GM19240 (cell line): ENCODE measurements around the gene SEPTIN10.
"Not testable (repeated sequence)": the region's sequence is repeated elsewhere in the genome, so short reads cannot be mapped to it uniquely, and the experiment has no call there.

Source experiments
- DNase-seq: peaks from one replicate; pipeline ENCODE4 v3.0.0; 2011; ENCODE audit warnings: low spot score; ENCODE audit not compliant: insufficient read length

SEPTIN10 gene

DNA sequence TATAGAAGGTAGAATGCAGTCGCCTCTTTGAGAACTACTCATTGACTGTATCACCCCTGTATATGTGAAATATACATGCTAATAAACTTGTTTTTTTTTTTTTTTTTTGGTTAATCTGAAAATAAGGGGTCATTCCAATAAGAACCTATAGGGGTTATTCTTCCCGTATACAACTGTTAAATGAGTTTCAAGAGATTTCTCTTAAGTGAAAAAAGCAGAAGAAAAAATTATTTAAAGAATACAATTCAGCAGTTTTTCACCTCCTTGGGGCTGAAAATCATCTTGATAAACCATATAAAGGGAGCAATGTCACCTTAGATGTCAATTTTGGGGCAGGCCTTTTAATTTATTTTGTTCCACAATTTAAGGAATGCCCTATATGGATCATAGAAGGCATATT lies 66.5 kb downstream of the SEPTIN10 start:
- DNase-seq: no peak

DNA sequence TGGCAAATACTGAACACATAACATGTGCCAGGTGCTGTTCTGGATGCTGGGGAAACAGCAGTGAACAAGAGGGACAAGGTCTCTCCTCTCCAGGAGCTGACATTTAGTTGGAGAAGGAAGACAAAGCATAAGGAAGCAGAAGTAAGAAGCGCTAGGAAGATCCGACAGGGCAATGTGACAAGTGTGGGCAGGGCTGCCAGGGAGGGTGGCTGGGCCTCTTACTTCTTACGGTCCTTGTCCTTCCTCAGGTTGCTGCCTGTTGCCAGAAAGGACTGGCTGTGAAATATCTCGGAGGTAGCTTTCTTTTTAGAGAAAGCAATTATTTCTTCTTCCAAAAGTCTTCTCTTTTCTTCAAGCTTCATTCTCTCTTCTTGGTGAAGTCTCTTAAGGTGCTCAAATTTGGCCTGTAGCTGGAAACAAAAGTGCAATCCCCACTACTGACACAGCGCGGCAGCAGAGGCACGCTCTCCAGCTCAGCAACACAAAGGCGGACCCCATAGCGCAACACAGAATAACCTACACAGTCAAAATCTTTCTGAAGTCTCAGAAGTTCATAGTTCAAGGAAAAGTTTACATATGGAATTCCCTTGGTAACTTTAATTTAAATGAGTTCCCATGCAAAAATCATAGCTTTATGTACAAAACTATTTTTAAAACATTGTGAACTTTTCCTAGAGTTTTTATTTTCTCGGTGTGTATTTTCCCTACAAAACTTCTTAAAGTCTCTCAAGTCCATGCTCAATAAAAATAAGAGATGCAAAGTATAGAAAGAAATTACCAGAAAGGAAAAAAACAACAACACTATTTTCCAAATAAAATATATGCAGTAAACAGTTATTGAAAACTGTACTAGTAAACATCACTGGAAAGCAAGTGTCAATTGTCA lies 67.7 kb downstream of the SEPTIN10 start:
- peak; percentile 18 for DNase-seq

DNA sequence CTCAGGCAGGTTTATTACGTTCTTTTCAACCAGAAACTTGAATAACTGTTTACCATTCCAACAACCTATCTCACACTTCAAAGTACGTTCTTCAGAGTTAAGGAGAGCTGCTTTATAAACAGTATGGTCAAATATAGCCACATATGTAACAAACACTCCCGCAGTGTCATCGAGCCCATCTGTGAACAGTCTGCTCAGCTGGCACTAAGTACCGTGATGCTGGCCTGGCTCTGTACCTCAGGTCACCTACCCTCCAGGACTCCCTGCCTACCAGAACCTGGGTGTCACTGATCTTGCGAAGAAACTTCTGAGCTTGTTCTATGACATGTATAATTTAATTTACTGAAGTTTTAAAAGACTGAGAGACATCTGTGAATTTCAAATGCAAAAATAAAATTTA lies 71.4 kb downstream of the SEPTIN10 start:
- DNase-seq: no peak

DNA sequence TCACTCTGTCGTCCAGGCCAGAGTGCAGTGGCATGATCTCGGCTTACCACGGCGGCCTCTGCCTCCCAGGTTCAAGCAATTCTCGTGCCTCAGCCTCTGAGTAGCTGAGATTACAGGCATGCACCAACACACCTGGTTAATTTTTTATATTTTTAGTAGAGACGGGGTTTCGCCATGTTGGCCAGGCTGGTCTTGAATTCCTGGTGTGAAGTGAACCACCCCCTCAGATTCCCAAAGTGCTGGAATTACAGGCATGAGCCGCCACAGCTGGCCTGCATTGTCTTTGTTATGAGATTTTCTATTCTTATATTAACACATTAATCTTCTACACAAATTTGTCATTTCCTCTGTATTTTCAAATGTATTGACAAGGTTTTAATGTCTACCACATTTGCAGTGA lies 75.2 kb downstream of the SEPTIN10 start:
- no peak for DNase-seq

DNA sequence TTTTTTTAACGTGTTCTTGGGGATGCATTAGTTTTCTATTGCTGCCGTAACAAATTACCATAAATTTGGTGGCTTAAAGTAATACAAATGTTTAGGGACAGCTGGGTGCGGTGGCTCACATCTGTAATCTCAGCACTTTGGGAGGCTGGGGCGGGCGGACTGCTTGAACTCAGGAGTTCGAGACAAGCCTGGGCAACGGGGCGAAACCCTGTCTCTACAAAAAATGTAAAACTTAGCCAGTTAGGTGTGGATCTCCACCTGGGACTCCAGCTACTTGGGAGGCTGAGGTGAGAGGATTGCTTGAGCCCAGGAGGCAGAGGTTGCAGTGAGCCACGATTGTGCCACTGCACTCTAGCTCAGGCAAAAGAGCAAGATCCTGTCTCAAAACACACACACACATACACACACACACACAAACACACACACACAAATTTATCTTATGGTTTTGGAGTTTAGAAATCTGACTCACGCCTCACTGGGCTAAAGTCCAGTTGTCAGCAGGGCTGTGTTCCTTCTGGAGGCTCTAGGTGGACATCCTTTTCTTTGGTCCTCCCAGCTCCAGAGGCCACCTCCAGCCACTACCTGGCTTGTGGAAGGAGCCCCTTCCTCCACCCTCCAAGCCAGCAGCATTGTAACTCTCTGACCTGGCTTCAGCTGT lies 76.1 kb downstream of the SEPTIN10 start:
- no peak for DNase-seq

DNA sequence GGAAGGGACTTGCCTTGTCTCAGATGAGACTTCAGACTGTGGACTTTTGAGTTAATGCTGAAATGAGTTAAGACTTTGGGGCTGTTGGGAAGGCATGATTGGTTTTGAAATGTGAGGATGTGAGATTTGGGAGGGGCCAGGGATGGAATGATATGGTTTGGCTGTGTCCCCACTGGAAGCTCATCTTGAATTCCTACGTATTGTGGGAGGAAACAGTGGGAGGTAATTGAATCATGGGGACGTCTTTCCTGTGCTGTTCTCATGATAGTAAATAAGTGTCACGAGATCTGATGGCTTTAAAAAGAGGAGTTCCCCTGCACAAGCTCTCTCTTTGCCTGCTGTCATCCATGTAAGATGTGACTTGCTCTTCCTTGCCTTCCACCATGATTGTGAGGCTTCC lies 77.2 kb downstream of the SEPTIN10 start:
- not testable (repeated sequence) for DNase-seq

DNA sequence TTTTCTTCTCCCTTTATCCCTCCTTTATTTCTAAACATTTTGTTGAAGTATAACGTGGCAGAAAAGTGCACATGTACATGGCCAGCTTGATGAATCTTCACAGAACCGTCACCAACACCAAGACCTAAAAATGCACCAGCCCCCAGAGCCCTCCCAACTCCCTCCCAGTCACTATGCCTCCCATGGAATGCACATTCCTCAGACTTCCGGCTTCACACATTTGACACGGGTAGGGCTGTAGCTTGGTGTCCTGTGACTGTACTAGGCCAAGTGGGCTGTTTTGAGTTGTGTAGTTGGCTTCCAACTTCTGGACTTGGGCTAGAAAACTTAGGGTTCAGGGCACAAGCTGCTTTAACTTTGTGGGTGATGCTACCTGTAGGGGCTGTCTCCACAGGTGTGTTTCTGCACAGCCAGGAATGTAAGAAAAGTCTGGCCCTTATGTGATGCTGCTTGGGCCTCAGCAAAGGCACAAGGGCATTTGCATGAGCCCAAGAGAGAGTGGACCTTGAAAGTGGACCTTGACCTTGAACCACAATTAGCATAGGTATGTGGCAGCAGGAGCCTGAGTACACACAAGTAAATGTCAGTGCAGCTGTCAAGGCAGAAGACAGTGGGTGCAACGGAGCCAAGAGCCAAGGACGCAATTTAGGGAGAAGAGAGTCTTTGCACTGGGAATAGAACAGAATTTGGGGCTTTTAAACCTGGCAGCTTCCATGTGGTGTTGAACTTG lies 78.4 kb downstream of the SEPTIN10 start:
- DNase-seq: no peak

DNA sequence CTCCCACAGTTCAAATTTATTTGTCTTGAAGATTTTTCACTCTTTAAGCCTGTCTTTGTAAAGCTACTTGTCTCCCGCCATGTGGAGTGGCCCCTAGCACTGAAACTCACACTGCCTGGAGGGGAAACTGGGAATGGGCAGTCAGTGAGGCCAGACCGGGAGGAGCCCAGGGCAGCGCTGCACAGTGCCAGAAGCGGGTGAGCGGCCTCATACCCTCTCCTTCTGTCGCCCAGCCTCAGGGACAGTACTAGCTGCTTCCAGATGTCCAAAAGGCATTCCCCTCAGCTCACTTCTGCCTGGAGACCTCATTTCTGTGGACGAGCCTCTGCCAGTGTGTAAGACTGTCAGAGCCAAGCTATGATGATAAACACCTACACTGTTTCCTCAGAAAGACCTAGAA lies 79.9 kb downstream of the SEPTIN10 start:
- no peak for DNase-seq

DNA sequence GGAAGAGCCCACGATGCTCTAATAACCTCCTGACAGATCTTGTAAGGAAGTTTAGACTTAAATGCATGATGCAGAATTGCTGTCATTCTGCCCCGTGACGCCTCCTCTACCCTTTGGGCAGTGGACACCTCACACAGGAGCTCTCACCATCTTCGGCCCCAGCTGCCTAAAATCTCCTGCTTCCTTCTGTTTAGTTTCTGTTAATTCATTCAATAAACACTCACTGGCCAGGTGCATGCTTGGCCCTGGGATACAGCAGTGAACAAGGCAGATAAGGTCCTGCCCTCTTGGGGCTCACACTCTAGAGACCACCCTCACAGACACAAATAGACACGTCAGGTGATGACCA lies 81.1 kb downstream of the SEPTIN10 start:
- DNase-seq: no peak

DNA sequence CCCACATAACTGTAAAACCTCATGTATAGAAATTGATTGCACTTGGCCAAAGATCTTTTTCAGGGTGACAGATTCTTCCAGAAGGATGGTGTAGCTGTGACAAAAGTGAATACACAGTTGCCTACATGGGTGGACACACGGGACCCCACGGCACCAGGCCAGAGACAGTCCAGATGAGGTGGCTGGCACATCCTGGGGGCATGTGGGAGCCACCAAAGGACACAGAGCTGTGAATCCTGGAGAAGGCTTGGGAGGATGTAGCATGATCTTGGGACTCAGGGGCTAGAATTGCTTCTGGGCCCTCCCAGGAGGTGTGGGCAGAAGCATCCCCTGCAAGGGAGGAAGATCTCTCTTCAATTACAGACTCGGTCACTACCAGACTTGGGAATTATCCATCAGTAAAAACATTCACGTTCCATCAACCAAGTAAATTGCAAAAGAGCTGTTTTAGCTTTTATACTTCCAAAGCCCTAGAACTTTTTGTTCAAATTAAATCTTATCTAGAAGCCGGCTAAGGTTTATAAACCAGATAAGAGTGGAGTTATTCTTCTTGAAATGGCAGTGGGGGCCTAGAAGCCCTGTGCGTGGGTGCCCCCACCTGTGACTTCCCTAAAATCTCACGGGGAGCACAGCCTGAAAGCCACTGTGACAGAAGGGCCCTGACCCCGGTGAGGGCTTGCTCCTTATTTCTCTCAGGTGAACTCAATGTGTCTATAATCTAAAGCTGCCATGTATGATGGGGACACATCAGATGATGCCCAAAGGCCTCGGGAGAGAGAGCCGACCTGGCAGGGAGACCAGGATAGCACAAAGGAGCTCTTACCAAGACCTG lies 81.7 kb downstream of the SEPTIN10 start:
- no peak for DNase-seq

DNA sequence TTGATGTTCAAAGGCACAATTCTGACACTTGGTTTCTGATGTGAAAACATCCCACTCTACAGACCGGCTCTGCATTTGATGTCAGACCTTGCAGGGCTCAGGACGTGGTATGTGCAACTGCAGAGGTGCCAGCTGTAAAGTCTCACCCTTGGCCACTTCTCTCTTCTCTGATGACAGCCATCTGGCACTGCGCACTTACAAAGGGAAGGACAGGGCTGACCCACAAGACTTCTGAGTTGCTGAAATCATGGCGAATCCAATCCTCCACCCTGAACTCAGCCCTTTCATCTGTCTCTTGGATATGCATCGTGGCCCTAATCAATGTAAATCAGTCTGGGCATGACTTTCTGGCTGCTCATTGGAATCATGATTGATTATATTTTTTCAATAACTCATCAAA lies 82.5 kb downstream of the SEPTIN10 start:
- DNase-seq: no peak

DNA sequence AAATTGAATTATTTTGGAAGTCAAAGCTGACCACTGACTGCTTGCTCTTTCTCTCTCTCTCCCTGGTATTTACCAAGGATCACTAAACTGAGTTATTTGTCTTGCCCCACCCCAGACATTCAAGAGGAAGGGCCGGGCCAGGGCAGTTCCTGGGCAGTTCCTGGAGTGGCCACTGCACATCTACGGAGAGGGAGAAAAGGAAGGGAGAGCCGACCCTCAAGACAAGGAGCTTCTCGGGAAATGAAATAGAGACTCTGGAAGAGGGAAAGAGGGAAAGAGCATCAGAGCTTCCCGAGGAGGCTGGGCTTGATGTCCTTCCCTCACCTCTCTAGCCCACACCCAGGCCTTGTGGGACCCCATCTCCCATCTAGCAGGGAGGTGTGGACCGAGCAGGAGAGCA lies 83.1 kb downstream of the SEPTIN10 start:
- DNase-seq: no peak

DNA sequence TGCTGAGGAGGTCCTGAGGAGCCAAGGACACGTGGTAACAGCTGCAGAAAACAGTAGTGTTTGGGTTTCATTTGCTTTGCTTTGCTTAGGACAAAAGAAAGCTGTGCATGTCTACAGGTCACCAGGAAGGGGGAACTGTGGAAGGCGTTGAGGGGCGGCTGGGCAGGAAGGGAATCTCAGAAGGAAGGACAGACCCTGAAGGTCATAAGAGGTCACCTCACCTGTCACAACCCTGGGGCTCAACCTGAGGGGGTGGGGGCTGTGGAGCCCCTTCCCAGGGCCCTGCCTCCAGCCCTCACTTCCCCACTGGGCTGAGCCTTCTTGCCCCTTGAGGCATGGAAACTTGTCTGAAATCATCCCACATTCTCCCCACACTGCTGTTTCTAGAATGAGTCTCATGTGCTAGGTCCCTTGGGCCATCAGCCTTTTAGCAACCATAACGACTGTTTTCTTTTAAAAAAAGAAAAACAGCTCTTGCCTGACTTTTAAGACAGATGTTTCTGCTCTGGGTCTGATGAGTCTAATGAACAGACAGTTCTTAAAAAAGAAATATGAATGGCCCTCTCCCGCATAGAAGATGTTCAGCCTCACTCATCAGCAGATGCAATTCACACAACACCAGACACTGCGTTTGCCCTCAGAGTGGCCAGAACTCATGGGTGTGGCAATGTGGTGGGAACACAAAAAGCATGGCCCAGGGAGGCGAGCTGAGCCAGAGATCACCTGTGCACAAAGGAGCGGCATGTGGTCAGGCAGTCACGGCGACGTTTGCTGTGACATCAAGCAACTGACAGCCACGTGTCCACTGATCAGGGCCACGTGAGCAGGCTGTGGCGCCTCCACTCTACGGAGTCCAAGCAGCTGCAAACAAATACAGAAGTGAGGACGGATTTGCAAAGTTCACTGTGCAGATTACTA lies 84.0 kb downstream of the SEPTIN10 start:
- DNase-seq: no peak

DNA sequence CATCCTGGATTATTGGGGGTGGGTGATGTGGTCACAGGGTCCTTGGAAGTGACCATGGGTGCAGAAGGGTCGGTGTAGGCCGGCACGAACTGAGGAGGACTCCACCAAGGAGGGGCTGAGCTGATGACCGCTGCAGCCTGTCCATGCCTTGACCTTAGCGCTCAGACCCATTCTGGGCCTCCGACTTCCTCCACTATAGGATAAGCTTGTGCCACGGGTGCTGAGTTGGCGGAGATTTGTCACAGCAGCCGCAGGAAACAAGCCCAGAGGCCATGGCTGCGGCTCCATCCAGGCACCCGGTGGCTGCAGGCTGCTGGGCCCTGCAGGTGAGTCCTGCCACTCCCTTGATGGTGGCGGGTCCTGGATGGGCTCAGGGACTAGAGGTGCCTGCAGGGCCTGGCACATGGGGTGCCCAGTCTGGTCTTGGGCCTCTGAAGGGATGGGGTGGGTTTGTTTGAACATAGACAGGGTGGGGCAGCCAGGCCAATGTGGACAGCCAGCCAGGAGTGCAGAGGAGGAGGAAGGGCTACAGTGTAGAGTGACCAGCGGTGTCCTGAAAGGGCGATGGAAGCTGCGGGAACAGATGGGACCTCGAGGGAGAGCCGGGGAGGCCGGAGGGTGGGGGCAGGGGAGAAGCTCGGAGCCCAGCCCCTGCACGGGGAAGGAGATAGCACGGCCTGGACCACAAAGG lies 84.8 kb downstream of the SEPTIN10 start:
- no peak for DNase-seq

DNA sequence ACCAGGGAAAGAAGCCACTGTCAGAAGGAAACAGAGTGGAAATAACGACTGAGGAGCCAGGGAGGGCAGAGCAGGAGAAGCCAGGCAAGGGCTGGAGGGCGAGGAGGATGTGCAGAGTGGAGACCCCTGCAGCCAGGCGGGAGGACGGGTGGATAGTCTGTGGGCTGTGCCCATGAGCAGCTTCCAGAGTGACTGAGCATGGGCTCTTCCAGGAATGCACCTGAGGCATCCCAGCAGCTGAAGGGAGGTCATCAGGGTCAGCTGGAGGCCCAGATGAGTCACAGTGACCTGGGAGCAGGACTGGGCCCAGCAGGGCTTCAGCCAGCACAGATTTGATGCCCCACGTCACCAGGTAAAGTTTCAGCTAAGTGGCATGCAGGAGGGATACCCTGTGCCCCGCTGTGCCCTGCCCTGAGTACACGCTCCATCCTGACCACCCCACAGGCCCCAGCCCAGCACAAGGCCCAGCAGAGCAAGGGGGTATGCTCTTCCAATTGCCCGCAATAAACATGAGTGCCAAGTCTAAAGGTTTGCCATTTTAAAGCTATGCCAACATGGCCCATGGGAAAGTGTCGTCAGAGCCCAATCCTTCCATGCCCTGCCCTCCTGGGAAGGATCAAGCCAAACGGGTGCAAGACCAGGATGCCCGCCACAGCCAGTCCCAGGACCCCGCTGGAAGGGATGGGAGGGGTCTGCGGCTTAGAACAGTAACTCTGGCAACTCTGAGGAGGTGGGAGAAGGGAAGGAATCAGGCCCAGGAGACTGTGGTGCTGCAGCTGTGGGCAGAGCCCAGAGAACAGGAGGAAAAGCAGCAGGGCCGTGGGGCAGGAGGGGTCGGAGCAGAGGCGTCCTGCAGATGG lies 85.7 kb downstream of the SEPTIN10 start:
- no peak for DNase-seq

DNA sequence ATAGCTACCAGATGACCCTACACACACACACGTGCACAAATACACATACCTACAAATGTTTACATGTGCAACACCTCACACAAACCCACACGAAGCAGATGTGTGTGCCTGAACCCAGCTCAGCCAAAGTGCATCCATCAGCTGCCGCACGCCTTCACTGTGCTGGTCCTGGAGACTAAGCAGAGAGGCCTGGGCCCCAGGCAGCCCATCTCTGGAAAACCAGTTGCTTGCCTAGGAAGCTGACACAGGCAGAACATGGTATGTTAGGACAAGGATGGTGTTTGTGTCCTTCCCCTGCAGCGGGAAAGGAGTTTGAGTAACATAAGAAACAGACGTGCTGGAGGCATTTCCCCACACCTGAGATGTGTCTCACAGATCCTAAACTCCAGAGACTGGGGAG lies 86.7 kb downstream of the SEPTIN10 start:
- DNase-seq: no peak

DNA sequence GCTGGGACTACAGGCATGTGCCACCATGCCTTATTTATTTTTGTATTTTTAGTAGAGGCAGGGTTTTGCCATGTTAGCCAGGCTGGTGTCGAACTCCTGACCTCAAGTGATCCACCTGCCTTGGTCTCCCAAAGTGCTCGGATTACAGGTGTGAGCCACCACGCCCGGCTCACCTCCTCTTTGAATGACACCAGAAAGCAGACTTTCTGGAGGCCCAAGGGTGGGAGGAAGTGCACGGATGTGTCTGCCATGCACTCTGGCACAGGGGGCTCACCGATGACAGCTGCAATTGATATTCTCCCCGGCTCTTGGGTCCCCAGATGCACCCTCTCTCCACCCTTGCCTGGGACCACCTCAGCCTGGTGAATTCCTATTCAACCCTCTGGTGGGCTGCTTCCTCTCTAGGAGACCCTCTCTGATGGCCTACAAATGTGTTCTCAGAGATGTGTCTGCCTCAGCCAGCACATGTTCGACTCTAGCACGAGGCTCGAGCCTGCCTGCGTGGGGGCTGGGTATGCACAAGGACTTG lies 87.3 kb downstream of the SEPTIN10 start:
- DNase-seq: no peak

DNA sequence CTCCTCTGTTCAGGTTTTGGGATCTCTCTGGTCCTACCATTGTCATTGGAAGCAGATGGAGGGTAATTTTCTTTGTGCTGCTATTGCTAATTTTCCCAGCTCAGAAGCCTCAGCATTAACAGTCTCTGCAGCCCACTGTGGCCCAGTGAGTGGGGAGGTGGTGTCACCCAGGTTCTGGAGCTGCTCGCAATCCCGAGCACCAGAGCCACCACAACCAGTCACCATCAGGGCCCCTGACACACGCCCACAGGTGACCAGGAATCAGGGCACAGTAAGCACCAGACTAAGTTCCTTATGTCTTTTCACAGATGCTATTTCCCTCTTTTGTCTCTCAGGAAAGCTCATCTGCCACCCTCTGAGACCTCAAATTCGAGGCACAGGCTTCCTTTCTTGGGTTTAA lies 87.9 kb downstream of the SEPTIN10 start:
- no peak for DNase-seq
